Measurements from ENCODE around the gene MEP1A. TPM values are rescaled to one million over a fixed set of nuclear protein-coding genes. Genes with fewer than 3 reads are reported as not detected.
"Not testable (repeated sequence)": the region's sequence is repeated elsewhere in the genome, so short reads cannot be mapped to it uniquely, and the experiment has no call there.

Gene MEP1A, protein sequence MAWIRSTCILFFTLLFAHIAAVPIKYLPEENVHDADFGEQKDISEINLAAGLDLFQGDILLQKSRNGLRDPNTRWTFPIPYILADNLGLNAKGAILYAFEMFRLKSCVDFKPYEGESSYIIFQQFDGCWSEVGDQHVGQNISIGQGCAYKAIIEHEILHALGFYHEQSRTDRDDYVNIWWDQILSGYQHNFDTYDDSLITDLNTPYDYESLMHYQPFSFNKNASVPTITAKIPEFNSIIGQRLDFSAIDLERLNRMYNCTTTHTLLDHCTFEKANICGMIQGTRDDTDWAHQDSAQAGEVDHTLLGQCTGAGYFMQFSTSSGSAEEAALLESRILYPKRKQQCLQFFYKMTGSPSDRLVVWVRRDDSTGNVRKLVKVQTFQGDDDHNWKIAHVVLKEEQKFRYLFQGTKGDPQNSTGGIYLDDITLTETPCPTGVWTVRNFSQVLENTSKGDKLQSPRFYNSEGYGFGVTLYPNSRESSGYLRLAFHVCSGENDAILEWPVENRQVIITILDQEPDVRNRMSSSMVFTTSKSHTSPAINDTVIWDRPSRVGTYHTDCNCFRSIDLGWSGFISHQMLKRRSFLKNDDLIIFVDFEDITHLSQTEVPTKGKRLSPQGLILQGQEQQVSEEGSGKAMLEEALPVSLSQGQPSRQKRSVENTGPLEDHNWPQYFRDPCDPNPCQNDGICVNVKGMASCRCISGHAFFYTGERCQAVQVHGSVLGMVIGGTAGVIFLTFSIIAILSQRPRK
- not detected for total RNA-seq

- Histone ChIP-seq H3K27ac (no peak within 1 kb of the TSS), H3K4me1 (no peaks in the 10 kb centered on the region), H3K9me3 (no peaks in the 10 kb centered on the region), H3K4me3 (no peak within 1 kb of the TSS), H3K27me3 (no peaks in the 10 kb centered on the region), H3K36me3 (no peaks in the 10 kb centered on the region)
- no peak for TF ChIP-seq CTCF (IDR thresholded peaks at IDR 0.05)
- no peak for DNase-seq (ENCODE audit: low spot score)
Measured at GRCh38 chr6:46793138-46793537, at the start of gene MEP1A. MEP1A (plus strand) TSS chr6:46793389; CDS start chr6:46793399, 10 bp downstream.

GRCh38 chr6:46743425-46744158 lies 49.6 kb upstream of the MEP1A start:
- Histone ChIP-seq H3K36me3 (no peaks in the 10 kb centered on the region), H3K9me3 (no peaks in the 10 kb centered on the region), H3K27ac (no peak overlapping the region), H3K27me3 (no peaks in the 10 kb centered on the region), H3K4me1 (no peaks in the 10 kb centered on the region), H3K4me3 (no peak overlapping the region)
- no peak for TF ChIP-seq CTCF (IDR thresholded peaks at IDR 0.05)
- no peak for DNase-seq (ENCODE audit: low spot score)

DNA sequence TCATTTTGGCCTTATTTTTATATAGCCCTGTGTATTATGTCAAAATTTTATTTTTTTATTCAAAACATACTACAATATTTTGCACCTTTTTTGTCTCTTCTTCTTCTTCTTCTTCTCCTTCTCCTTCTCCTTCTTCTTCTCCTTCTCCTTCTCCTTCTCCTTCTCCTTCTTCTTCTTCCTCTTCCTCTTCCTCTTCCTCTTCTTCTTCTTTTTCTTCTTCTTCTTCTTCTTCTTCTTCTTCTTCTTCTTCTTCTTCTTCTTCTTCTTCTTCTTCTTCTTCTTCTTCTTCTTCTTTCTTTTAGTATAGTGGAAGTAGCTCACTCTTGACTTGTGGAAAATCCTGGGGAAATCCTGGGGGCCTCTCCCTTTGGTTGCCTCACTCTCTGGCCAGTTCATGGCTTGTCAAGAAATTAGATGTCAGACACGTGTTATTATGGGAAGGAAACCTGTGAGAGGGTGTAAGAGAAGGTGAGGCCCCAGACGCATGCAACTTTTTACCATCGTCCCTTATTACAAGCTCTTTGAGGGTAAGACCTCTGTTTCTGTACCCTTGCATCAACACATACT lies 48.9 kb upstream of the MEP1A start:
- not testable (repeated sequence) for H3K36me3 ChIP-seq

GRCh38 chr6:46745973-46746372 lies 47.2 kb upstream of the MEP1A start:
- Histone ChIP-seq H3K27ac (no peak overlapping the region), H3K27me3 (no peaks in the 10 kb centered on the region), H3K4me3 (no peak overlapping the region), H3K4me1 (no peaks in the 10 kb centered on the region), H3K36me3 (no peaks in the 10 kb centered on the region), H3K9me3 (no peaks in the 10 kb centered on the region)
- TF ChIP-seq CTCF (IDR thresholded peaks at IDR 0.05) = no peak
- no peak for DNase-seq (ENCODE audit: low spot score)

More for the DNA sequence above, 48.9 kb upstream of the MEP1A start:
- H3K4me3 ChIP-seq; H3K27ac ChIP-seq; H3K27me3 ChIP-seq; DNase-seq (ENCODE audit: low spot score); H3K9me3 ChIP-seq; H3K4me1 ChIP-seq: not testable (repeated sequence)

DNA sequence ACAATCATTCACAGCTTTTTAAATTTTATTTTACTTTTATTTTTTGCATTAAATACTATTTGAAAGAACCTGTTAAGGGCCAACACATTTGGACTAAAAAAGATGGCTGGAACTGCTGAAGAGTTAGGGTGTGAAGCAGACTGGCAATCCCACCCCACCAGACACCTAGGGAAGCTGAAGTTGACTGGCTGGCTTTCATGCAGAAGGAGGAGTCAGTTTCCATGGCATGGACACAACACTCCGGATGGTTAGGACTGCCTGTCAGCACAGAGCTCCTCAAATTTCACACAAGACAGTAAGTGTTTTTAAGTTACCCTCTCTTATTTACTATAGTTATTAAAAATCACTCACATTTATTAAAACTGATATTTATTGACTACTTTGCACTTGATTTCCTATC lies 46.5 kb upstream of the MEP1A start, which contains the start of gene ANKRD66:
Gene ANKRD66, plus strand, starts transcription at position 238 of the 400 bp plus-strand sequence. CDS start 5,016 bp downstream, outside the sequence.
- Histone ChIP-seq H3K27me3 (no peaks in the 10 kb centered on the region), H3K4me1 (no peaks in the 10 kb centered on the region), H3K36me3 (no peaks in the 10 kb centered on the region), H3K27ac (no peak within 1 kb of the TSS), H3K4me3 (no peak within 1 kb of the TSS), H3K9me3 (no peaks in the 10 kb centered on the region)
- no peak for TF ChIP-seq CTCF (IDR thresholded peaks at IDR 0.05)
- DNase-seq (ENCODE audit: low spot score) = no peak

Measured in right atrium auricular region (tissue), 2 donors.